GM18909 (cell line): Measurements from ENCODE around the gene ERI3.
"Not testable (repeated sequence)": the region's sequence is repeated elsewhere in the genome, so short reads cannot be mapped to it uniquely, and the experiment has no call there.

ENCODE experiments used
- ATAC-seq: cut with Tn5 transposase; IDR thresholded peaks from one replicate; pipeline ENCODE4 v1.9.1; 2021; ENCODE audit warnings: mild to moderate bottlenecking; ENCODE audit not compliant: unreplicated experiment, poor library complexity

ERI3 gene

DNA sequence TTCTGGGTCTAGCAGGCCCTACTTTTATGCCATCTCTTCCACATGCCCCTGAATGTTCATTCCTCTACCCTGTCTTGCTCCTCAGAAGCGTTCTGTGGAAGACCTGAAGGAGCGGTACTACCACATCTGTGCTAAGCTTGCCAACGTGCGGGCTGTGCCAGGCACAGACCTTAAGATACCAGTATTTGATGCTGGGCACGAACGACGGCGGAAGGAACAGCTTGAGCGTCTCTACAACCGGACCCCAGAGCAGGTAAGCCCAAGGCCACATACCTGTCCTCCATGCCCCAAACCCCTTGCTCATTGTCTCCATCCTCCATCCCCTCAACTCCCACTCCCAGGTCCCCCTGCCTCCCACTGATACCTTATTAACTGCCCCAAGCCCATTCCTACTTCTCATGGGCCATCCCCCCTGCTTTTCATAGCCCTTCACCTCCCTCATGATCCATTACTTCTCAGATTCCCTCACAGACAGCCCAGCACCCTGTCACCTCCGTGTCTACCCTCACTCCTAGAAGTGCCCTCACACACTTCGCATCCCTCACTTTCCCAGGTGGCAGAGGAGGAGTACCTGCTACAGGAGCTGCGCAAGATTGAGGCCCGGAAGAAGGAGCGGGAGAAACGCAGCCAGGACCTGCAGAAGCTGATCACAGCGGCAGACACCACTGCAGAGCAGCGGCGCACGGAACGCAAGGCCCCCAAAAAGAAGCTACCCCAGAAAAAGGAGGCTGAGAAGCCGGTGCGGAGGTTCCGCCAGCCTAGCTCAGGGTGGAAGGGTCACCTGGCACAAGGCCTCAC is 136.4 kb downstream of the ERI3 start:
- no peak for ATAC-seq

DNA sequence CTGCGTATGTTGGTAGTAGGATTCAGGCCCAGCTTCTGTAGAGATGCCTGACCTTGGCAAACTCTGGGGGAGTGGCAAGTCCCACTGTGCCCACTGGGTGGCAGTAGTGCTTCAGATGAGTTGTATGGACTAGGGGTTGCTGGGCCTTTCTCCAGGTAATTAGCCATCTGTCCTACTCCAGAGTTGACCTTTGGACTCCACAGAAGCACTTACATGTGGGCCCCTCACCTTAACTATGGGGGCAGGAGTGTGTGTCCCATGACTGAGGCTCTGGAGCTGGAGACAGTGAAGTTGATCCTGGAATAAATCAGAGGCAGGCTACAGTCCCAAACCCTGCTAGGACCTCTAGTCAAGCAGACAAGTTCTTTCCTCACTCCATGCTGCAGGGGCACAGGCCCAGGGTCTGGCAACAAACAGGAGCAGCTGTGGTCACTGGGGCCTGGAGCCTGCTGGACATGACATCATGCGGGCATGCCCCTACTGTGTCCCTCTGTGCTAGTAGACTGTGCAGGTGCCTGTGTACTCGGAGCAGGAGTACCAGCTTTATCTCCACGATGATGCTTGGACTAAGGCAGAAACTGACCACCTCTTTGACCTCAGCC is 137.1 kb downstream of the ERI3 start:
- no peak for ATAC-seq

DNA sequence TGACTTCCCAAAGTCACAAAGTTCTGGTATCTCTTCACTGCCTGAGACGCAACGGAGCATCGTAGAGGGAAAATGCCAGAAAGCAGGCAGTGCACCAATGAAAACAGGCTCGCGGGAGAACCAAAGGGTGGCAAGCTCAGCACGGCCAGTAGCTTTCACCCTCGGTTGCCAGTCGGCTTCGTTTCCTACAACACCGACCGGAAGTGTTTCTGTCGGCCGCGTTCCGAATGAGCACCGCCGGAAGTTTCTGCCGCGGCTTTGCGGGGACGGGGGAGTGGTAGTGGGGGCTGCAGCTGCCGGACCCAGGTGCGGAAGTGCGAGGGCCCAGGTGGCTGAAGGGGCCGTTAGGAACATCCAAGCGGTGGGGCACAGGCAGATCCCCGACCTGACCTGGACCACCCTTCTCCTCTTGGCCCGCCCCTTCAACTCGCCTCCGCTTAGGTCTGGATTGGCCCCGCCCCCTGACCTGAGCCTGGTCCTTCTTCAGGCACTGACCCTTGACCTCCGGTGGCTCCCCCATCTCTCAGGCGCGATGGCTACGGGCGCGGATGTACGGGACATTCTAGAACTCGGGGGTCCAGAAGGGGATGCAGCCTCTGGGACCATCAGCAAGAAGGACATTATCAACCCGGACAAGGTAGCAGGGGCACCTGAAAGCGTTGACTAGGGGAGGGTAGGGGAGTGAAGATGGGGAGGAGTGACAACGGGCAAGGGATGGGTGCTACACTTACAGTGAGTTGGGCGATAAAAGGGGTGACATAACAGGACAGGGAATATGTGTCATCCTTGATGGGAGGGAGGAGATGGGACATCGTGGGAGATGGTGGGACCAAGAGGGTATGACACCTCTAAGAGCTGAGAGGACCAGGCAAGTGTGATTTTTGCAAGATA is 141.6 kb downstream of the ERI3 start, which contains the start of gene DMAP1:
TSS of gene DMAP1 (plus strand) at position 250 of the 891 bp plus-strand sequence. CDS start at position 533, 283 bp downstream.
- ATAC-seq, result peak; percentile 74

DNA sequence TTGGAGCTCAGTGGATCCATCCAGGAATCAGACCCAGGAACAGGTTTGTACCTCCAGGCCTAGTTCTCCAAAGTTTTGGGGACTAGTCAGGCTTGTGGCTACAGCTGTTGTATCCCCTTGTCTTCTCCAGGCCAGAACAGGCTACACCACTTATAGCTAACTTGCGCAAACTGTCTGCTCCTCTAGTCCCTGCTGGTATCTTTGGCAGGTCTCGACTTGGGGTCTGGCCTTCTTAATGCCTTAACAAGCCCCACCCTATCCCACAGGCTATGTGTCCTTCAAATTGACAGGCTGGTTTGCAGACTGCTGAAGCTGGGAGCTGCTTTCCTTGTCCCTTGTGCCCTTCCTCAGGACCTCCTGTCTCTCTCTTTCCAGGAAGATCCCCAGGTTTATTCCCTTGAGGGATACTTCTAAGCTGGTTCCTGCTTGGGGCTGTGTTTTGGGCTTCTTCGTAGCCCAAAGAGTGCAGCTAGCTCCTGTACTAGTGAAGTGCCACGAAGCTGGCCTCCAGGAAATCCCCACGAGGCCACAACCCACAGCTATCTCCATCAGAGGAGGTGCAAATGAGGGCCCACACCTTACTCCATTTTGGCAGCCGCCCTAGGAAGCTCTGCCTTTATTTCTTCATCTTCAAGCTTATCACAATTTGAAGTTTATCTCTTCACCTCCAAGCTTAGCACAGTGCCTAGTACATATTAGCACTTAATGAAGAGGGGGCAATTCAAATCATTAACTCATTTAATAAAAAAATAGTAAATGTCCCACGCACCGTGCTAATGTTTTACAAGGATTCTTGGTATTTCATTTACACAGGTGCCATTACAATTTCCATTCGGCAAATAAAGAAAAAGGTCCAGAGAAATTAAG is 142.5 kb downstream of the ERI3 start:
- ATAC-seq, result no peak

DNA sequence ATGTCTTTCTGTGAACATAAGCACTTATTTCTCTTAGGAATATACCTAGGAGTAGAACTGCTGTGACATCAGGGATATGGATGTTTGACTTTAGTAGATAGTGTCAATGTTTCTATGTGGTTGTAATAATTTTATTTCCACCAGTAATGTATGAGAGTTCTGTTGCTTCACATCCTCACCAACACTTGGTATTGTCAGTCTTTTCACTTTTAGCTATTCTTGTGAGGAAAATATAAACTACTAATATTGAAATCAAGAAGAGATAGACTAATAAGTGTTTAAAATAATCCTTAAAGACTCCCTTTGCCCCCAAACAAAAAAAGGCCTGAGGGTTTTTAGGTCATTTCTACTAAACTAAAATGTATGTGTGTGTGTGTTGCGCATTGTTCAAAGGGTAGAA is 144.5 kb downstream of the ERI3 start:
- ATAC-seq, result no peak

DNA sequence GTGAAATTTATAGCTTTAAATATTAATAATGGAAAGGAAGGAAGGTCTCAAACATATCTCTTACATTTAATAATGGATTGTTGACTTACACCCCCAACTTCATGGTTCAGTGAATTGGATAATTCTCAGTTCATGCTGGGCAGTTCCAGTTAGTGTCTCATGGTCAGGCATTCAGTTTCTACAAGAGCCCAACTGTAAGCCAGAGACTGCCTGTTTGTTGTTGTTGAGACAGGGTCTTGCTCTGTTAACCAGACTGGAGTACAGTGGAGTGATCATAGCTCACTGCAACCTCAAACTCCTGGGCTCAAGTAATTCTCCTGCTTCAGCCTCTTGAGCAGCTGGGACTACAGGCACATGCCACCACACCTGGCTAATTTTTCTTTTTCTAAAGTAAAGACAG is 146.8 kb downstream of the ERI3 start:
- no peak for ATAC-seq

DNA sequence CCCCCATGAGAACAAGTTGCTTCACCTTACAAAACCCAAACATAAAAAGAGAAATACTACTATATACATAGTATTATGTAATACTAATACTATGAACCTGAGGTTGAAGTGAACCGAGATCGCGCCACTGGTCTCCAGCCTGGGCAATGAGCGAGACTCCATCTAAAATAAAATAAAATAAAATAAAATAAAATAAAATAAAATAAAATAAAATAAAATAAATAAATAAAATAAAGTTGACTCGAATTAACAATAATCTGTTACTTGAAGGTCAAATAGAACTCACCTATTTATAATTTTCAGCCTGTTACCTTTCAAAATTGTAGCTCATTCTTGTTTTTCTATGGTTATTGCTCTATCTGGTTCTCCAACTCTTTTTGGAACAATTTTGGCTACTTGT is 148.5 kb downstream of the ERI3 start:
- ATAC-seq, result not testable (repeated sequence)

DNA sequence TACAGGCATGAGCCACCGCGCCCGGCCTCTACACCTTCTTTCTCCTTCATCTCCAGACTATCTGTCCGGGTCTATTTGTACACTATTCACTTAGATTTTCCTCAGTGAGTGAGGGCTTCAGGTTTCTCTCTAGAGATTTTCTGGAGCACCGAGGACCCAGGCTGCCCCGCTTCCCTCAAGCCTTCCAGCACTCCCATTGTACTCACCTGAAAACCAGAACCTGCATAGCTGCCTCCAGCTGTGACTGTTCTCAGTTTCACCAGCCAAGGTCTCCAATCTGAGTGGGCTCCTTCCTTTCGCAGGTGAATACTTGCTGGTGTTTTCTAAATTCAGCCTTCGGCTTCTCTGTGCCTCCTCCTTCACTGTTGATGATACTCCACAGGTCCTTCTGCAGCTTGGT is 154.7 kb downstream of the ERI3 start:
- no peak for ATAC-seq

DNA sequence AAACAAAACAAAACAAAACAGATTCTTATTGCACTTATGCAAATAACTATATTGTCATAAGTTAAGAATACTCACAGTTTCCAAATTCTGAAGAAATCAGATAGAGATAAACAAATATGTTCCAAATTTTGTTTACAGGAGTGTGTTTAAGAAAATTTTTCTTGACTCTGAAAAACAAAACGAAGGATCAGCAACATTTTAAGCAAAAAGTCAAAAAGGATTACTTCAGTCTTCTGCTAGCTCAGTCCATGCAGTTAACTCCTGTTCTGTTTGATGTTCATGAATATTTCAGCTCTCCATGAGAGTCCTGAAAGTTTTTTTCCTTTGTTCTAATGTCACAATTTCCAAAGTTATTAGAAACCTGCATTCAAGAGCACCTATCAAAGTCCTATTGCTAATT is 180.4 kb downstream of the ERI3 start:
- no peak for ATAC-seq
